SW 1271 (cell line): ENCODE measurements around the gene CMC2.

Experiments
- DNase-seq, 2 experiments: peaks; one replicate each; lab custom pipeline; 2025; lab: John Stamatoyannopoulos, UW

The CMC2 gene

GRCh38 chr16:81006813-81007695, at the start of gene CMC2, which contains the start of gene CENPN:
TSS of gene CMC2 (minus strand) at chr16:81006885. CDS start at chr16:80997394, 9,491 bp downstream.
TSS of gene CENPN (plus strand) at chr16:81007214. CDS start at chr16:81011940, 4,726 bp downstream.
- peak; percentile 90 to 94 for DNase-seq

DNA sequence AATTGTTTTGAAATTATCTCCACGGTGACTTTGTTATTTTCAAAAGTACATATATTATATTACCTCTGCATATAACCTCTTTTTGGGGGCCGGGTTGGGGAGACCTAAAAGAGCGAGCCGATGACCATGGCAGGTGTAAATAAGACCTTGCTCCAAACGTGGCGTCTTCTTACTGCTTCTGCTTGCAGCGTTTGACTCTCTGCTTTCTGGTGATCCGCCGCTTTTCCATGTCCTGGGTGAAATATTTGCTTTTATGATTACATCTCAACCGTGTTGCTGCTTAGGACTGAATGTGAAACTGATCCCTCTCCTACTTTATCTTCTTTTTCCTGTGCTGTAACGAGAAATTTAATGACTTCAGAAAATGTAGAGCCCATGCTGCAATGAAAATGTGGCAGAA, 47.1 kb upstream of the CMC2 start:
- no peak for DNase-seq

DNA sequence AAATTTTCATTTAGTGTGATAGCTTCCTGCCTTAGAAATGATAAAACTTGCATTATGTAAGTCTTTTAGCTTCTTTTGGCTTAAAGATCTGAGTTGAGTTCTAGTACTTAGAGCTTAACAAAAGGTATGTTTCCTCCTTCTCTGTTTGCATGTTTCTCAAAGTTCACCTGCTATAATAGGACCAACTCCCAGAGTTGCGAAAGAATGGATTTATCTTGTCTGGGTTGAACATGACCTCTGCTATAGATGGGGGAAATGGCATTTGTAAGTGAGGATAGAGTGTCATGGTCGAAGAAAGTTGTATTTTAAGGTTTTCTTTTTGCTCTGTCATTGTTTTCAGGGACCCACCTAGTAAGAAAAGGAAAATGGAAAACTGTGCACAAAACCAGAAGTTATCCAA, 36.1 kb upstream of the CMC2 start:
- DNase-seq = no peak

- DNase-seq = no peak
Measured at GRCh38 chr16:81041696-81042095, 35.0 kb upstream of the CMC2 start.

- DNase-seq = no peak
Measured at GRCh38 chr16:81040842-81041241, 34.2 kb upstream of the CMC2 start.

- no peak for DNase-seq
Measured at GRCh38 chr16:81040131-81040530, 33.4 kb upstream of the CMC2 start.

GRCh38 chr16:81036751-81037350, 30.2 kb upstream of the CMC2 start:
- no peak for DNase-seq

- DNase-seq = peak; percentile 31 to 41
Measured at GRCh38 chr16:81035975-81036750, 29.5 kb upstream of the CMC2 start.

DNA sequence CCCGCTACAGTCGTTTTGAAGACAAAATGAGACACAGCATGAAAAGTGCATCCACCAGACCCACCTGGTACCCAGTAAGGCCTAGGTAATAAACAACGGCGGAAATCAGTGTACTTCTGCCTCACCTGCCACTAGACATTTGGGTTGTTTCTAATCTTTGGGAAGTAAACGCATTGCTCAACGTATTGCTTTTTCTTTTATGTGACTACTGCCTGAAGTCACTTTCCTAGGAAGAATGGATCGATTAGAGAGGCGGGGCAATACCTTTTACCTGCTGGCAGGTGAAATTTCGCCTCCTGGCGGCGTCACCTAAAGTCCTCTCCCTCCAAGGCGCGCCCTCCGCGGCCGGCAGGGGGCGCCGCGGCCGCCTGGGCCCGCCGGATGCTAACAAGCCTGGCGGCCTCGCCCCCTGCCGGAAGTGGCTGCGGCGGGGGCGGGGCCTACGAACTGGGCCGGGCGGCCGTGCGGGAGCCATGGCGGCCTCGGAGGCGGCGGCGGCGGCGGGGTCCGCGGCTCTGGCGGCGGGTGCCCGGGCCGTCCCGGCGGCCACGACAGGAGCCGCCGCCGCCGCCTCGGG, 28.8 kb upstream of the CMC2 start, which contains the start of gene ATMIN:
TSS of gene ATMIN (plus strand) at position 445 of the 577 bp plus-strand sequence. CDS start at position 474, 29 bp downstream.
- peak; percentile 18 to 66 for DNase-seq

DNA sequence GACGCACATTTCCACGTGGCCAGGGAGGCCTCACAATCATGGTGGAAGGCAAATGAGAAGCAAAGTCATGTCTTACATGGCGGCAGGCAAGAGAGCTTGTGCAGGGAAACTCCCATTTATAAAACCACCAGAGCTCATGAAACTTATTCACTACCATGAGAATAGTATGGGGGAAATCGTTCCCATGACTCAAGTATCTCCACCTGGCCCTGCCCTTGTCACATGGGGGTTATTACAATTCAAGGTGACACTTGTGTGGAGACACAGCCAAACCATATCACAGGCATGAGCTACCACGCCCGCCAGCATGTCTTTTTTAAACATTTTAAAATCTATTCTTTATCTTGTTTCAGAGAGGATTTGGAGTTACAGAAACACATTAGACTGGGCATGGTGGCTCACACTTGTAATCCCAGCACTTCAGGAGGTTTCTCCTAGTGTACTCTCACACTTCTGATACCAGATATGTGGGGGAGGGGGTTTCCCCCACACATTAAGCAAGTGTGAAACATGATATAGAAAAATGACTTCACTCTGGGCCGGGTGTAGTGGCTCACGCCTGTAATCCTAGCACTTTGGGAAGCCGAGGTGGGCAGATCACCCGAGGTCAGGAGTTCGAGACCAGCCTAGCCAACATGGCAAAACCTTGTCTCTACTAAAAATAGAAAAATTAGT, 23.4 kb upstream of the CMC2 start:
- no peak for DNase-seq

DNA sequence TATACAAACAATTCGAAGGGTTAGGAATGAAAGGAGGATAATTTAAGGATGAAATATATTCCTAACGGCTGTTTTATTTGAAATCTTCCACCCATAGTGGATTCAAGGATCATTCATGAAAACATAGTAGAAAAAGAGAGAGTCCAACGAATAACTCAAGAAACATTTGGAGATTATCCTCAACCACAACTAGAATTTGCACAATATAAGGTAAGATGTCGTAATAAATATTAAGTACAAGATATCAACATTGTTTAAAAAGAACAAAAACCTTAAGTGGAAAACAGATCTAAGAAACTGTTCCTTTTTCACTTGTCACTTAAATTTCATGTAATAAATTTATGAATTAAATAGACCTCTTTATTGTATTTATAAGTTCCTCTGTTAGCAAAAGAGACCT, 19.7 kb upstream of the CMC2 start:
- no peak for DNase-seq

GRCh38 chr16:81018496-81018895, 11.8 kb upstream of the CMC2 start:
- DNase-seq = no peak

DNA sequence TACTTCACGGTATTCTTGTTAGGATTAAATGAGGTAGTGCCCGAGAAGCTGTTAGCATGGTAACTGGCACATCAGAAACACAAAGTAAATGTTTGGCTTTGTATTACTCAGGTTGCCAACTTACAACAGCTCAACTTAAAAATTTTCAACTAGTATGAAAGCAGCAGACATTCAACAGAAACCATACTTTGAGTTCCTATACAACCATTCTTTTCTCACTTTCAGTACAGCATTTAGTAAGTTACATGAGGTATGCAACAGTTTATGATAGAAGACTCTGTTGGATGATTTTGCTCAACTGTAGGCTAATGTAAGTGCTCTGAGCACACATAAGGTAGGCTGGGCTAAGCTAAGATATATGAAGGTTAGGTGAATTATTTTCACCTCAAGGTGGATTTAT, 8.0 kb upstream of the CMC2 start:
- DNase-seq = no peak

GRCh38 chr16:81012974-81013373, 6.3 kb upstream of the CMC2 start:
- no peak for DNase-seq

DNA sequence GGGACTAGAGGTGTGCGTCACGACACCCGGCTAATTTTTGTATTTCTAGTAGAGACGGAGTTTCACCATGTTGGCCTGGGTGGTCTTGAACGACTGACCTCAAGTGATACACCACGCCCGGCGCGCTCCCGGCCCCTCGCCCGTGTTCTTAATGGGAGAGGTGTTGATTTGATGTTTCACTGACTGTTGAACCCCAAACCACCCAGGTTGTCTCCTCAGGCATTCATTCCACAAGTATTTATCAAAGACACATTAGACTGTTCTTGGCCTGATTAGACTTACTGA, 1.8 kb upstream of the CMC2 start:
- DNase-seq = no peak

DNA sequence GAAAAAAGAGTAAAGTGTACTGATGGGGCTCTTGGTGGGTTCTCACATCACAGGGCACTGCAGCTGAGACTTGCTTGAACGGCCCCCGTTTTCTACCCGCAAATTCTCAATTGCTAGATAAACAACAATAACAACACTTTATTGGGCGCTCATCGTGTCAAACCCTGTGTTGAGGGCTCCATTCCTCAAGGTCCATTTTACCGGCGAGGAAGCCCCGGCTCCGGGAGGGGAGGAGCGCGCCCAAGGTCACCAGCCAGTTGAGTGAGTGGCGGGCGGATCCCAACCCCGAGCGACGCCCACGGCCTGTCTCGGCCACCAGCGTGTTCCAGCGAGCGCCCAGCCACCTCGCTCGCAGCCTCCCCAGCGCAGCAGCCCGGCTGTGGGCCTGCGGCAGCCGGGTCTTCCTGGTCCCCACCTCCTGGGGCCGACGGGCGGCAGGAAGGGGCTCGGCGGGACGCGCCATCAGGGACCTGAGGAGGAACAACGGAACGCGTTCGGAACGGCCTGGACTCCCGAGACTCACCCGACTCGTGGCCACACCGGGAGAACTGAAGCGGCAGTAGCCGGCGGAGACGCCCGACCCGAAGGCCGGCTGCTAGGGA, 373 bp downstream of the CMC2 start:
- peak in 1 of 2 experiments; percentile 58 for DNase-seq

GRCh38 chr16:81005610-81006161, 999 bp downstream of the CMC2 start:
- DNase-seq = no peak

- DNase-seq = peak; percentile 20 to 71
Measured at GRCh38 chr16:81004646-81005353, 1.9 kb downstream of the CMC2 start.

DNA sequence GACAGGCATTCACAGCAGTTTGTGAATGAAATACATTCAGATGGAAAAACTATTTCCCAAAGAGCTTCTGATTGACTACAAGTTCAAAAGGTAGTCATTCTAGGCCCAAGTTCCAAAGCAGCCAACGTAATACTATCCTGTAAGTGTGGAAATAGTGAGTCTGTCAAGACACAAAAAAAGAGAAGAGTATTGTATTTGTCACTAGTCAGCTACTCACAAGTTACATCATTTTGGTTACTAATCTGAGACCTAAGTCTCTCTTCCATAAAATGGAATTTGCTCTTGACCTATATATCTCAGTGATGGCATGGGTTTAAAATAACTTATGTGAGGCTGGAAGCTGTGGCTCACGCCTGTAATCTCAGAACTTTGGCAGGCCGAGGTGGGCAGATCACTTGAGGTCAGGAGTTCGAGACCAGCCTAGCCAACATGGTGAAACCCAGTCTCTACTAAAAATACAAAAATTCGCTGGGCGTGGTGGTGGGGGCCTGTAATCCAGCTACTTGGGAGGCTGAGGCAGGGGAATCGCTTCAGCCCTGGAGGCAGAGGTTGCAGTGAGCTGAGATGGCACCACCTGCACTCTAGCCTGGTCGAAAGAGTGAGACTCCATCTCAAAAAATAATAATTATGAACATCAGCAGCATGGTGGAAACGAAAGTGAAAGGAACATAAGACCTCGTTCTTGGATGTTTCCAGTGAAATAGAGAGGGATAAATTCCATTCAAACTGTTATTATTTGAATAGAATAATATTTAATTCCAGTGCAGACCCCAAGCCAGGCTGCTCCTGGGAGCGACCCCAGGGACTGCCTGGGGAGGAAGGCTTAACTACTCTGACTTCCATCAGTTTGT, 2.9 kb downstream of the CMC2 start:
- no peak for DNase-seq
